ENCODE data around the gene PEX14.

PEX14 gene

GRCh38 chr1:10676963-10677362 is 202.2 kb downstream of the PEX14 start:
- no peak for TF ChIP-seq CTCF (IDR thresholded peaks at IDR 0.05; ENCODE audit: low read depth, low read length)
- in situ Hi-C loops (cut with HindIII; ENCODE audit: low sequenced_read_pairs): no loop called here
- DNase-seq (ENCODE audit: low read depth, low spot score): no peak
- no peak overlapping the region for H3K4me3 ChIP-seq (ENCODE audit: low read depth, low read length)

- H3K4me3 ChIP-seq (ENCODE audit: low read depth, low read length): no peak overlapping the region
- no peak for DNase-seq (ENCODE audit: low read depth, low spot score)
- no peak for TF ChIP-seq CTCF (IDR thresholded peaks at IDR 0.05; ENCODE audit: low read depth, low read length)
- in situ Hi-C loops (cut with HindIII; ENCODE audit: low sequenced_read_pairs): no loop called here
Measured at GRCh38 chr1:10677491-10678391, 203.0 kb downstream of the PEX14 start.

- no peak for TF ChIP-seq CTCF (IDR thresholded peaks at IDR 0.05; ENCODE audit: low read depth, low read length)
- DNase-seq (ENCODE audit: low read depth, low spot score): no peak
- no peak overlapping the region for H3K4me3 ChIP-seq (ENCODE audit: low read depth, low read length)
- in situ Hi-C loops (cut with HindIII; ENCODE audit: low sequenced_read_pairs): no loop called here
Measured at GRCh38 chr1:10678402-10678801, 203.7 kb downstream of the PEX14 start.

- no peak for TF ChIP-seq CTCF (IDR thresholded peaks at IDR 0.05; ENCODE audit: low read depth, low read length)
- DNase-seq (ENCODE audit: low read depth, low spot score): no peak
- H3K4me3 ChIP-seq (ENCODE audit: low read depth, low read length): no peak overlapping the region
- in situ Hi-C loops (cut with HindIII; ENCODE audit: low sequenced_read_pairs): no loop called here
Measured at GRCh38 chr1:10678852-10679251, 204.1 kb downstream of the PEX14 start.

- in situ Hi-C loops (cut with HindIII; ENCODE audit: low sequenced_read_pairs): no loop called here
- peak; percentile 70 for DNase-seq (ENCODE audit: low read depth, low spot score)
- no peak overlapping the region for H3K4me3 ChIP-seq (ENCODE audit: low read depth, low read length)
- no peak for TF ChIP-seq CTCF (IDR thresholded peaks at IDR 0.05; ENCODE audit: low read depth, low read length)
Measured at GRCh38 chr1:10679496-10680220, 204.9 kb downstream of the PEX14 start.

All from astrocyte of the spinal cord (primary cell).